Gastrocnemius medialis (tissue), 4 donors: ENCODE data around the gene AMN.

Experiments used
- POLR2A ChIP-seq, 2 donors: fragments of 450-650 bp; IDR thresholded peaks; one replicate each; pipeline ENCODE4 v1.6.1; 2017; ENCODE audit warnings: antibody characterized with exemption in 2 of 2, mild to moderate bottlenecking in 2 of 2, moderate library complexity in 2 of 2
- TF ChIP-seq, protein P1 (sequence below), 5 experiments: fragments of 450-650 bp in 3 of 5; fragments of 200-600 bp in 2 of 5; sonication (generic) in 2 of 5; IDR thresholded peaks in 4 of 5; conservative IDR thresholded peaks in 1 of 5; 1 replicate in 4 of 5; 2 replicates in 1 of 5; pipeline ENCODE4 v1.5.1; 2016 to 2019; ENCODE audit warnings: antibody characterized with exemption in 5 of 5, mild to moderate bottlenecking in 3 of 5, moderate library complexity in 3 of 5

DNA sequence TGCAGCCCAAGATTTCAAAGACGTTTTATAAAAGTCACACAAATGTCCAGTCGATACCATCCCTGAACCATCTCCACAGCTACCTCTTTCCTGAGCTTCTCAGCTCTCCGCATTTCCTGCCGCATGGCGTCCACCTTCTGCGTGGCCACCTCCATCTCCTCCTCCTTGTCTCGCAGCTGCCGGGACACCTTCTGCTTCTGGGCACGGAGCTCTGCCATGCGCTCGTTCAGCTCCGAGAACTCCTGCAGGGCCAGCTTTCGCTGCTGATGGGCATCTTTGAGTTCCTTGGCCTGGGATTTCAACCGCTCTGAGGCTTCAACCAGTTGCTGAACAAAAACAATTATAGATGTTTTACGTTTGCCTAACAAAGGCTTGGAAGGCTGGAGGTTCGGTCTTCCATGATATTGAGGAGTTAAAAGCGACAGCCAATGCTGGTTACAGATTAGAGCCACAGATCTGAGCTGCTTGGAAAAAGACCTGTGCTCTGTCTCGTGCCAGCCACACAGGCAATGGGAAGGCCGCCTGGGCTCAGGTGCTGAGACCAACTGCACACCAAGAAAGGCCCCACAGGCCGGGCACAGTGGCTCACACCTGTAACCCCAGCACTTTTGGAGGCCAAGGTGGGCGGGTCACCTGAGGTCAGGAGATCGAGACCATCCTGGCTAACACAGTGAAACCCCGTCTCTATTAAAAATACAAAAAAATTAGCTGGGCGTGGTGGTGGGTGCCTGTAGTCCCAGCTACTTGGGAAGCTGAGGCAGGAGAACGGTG is 49.6 kb downstream of the AMN start:
- TF ChIP-seq, protein P1, sequence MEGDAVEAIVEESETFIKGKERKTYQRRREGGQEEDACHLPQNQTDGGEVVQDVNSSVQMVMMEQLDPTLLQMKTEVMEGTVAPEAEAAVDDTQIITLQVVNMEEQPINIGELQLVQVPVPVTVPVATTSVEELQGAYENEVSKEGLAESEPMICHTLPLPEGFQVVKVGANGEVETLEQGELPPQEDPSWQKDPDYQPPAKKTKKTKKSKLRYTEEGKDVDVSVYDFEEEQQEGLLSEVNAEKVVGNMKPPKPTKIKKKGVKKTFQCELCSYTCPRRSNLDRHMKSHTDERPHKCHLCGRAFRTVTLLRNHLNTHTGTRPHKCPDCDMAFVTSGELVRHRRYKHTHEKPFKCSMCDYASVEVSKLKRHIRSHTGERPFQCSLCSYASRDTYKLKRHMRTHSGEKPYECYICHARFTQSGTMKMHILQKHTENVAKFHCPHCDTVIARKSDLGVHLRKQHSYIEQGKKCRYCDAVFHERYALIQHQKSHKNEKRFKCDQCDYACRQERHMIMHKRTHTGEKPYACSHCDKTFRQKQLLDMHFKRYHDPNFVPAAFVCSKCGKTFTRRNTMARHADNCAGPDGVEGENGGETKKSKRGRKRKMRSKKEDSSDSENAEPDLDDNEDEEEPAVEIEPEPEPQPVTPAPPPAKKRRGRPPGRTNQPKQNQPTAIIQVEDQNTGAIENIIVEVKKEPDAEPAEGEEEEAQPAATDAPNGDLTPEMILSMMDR (IDR thresholded peaks at IDR 0.05 in 4 of 5, conservative IDR thresholded peaks at IDR 0.05 in 1 of 5), result no peak
- no peak for TF ChIP-seq POLR2A (IDR thresholded peaks at IDR 0.05)
